ENCODE measurements around the gene PHTF1. TPM values are rescaled to one million over a fixed set of nuclear protein-coding genes. Genes with fewer than 3 reads are reported as not detected.

The PHTF1 gene
- polyA plus RNA-seq, 3 donors, result 6.7 to 12.2 (median 11.1) TPM

GRCh38 chr1:113659556-113659955 is 99.7 kb downstream of the PHTF1 start:
- DNase-seq, result no peak
- intact Hi-C loops (cut with micrococcal nuclease), result no loop called here
- H3K27me3 ChIP-seq (ENCODE audit: control insufficient read depth in 2 of 2, insufficient read depth in 2 of 2, low read length in 2 of 2), result no peaks in the 10 kb centered on the region
- H3K9me3 Mint-ChIP-seq, result no peaks in the 10 kb centered on the region
- H3K27ac Mint-ChIP-seq, result no peak overlapping the region
- WGBS (ENCODE audit: insufficient coverage), result 100% methylated on average over 2 of the region's 4 CpGs
- no peaks in the 10 kb centered on the region for H3K36me3 Mint-ChIP-seq
- H3K4me3 Mint-ChIP-seq, result no peak overlapping the region
- peak overlapping the region; percentile 6 for H2AFZ ChIP-seq (ENCODE audit: insufficient read depth, low read depth, low read length, poor library complexity, severe bottlenecking)
- no peak overlapping the region for H3K27ac ChIP-seq (ENCODE audit: low read depth in 1 of 2, low read length in 2 of 2)
- no peak overlapping the region for H3K4me3 ChIP-seq (replicated peaks in 1 of 3; ENCODE audit: low read depth in 2 of 3, low read length in 3 of 3)
- peaks cover 26 to 37% of the 10 kb centered on the region in 2 donors for H3K4me1 ChIP-seq (ENCODE audit: control insufficient read depth in 1 of 2, insufficient read depth in 2 of 2, low read length in 2 of 2)
- H3K9me3 ChIP-seq (replicated peaks in 1 of 2; ENCODE audit: control insufficient read depth in 1 of 2, insufficient read depth in 1 of 2, low read length in 2 of 2), result no peaks in the 10 kb centered on the region
- no peak overlapping the region for H3K9ac ChIP-seq (ENCODE audit: insufficient read depth, low read length, poor library complexity, severe bottlenecking)
- TF ChIP-seq, protein P1, sequence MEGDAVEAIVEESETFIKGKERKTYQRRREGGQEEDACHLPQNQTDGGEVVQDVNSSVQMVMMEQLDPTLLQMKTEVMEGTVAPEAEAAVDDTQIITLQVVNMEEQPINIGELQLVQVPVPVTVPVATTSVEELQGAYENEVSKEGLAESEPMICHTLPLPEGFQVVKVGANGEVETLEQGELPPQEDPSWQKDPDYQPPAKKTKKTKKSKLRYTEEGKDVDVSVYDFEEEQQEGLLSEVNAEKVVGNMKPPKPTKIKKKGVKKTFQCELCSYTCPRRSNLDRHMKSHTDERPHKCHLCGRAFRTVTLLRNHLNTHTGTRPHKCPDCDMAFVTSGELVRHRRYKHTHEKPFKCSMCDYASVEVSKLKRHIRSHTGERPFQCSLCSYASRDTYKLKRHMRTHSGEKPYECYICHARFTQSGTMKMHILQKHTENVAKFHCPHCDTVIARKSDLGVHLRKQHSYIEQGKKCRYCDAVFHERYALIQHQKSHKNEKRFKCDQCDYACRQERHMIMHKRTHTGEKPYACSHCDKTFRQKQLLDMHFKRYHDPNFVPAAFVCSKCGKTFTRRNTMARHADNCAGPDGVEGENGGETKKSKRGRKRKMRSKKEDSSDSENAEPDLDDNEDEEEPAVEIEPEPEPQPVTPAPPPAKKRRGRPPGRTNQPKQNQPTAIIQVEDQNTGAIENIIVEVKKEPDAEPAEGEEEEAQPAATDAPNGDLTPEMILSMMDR (IDR thresholded peaks at IDR 0.05), result no peak
- H3K27me3 Mint-ChIP-seq (ENCODE audit: low read depth in 3 of 3), result peaks cover 0 to 2% (median 0%) of the 10 kb centered on the region in 3 donors
- no peaks in the 10 kb centered on the region for H3K79me2 ChIP-seq (ENCODE audit: insufficient read depth, low read length)
- no peak overlapping the region for H3K4me2 ChIP-seq (replicated peaks; ENCODE audit: extremely low read depth, low read length, poor library complexity, severe bottlenecking)
- H4K20me1 ChIP-seq (ENCODE audit: insufficient read depth, low read length), result no peaks in the 10 kb centered on the region
- H3K36me3 ChIP-seq (replicated peaks in 1 of 2; ENCODE audit: control insufficient read depth in 1 of 2, insufficient read depth in 2 of 2, low read length in 2 of 2), result no peaks in the 10 kb centered on the region
- peaks cover 41% of the 10 kb centered on the region for H3K4me1 Mint-ChIP-seq

GRCh38 chr1:113659035-113659434 is 100.3 kb downstream of the PHTF1 start:
- peak overlapping the region; percentile 6 for H2AFZ ChIP-seq (ENCODE audit: insufficient read depth, low read depth, low read length, poor library complexity, severe bottlenecking)
- Mint-ChIP-seq H3K4me1 (peaks cover 36% of the 10 kb centered on the region), H3K4me3 (peak overlapping the region; percentile 13 to 32), H3K36me3 (no peaks in the 10 kb centered on the region), H3K27ac (peak overlapping the region in 1 of 7 donors; percentile 46), H3K27me3 (ENCODE audit: low read depth in 3 of 3) (peaks cover 0 to 2% (median 0%) of the 10 kb centered on the region in 3 donors), H3K9me3 (no peaks in the 10 kb centered on the region)
- H3K4me1 ChIP-seq (ENCODE audit: control insufficient read depth in 1 of 2, insufficient read depth in 2 of 2, low read length in 2 of 2), result peaks cover 20 to 32% of the 10 kb centered on the region in 2 donors
- TF ChIP-seq, protein P1 (IDR thresholded peaks at IDR 0.05), result no peak
- no peaks in the 10 kb centered on the region for H3K9me3 ChIP-seq (replicated peaks in 1 of 2; ENCODE audit: control insufficient read depth in 1 of 2, insufficient read depth in 1 of 2, low read length in 2 of 2)
- no peak overlapping the region for H3K27ac ChIP-seq (ENCODE audit: low read depth in 1 of 2, low read length in 2 of 2)
- DNase-seq, result no peak
- H3K9ac ChIP-seq (ENCODE audit: insufficient read depth, low read length, poor library complexity, severe bottlenecking), result no peak overlapping the region
- H4K20me1 ChIP-seq (ENCODE audit: insufficient read depth, low read length), result no peaks in the 10 kb centered on the region
- intact Hi-C loops (cut with micrococcal nuclease), result no loop called here
- no peak overlapping the region for H3K4me3 ChIP-seq (replicated peaks in 1 of 3; ENCODE audit: low read depth in 2 of 3, low read length in 3 of 3)
- no peaks in the 10 kb centered on the region for H3K79me2 ChIP-seq (ENCODE audit: insufficient read depth, low read length)
- H3K36me3 ChIP-seq (replicated peaks in 1 of 2; ENCODE audit: control insufficient read depth in 1 of 2, insufficient read depth in 2 of 2, low read length in 2 of 2), result no peaks in the 10 kb centered on the region
- no peaks in the 10 kb centered on the region for H3K27me3 ChIP-seq (ENCODE audit: control insufficient read depth in 2 of 2, insufficient read depth in 2 of 2, low read length in 2 of 2)
- 88% methylated on average over 4 of the region's 9 CpGs for WGBS (ENCODE audit: insufficient coverage)
- no peak overlapping the region for H3K4me2 ChIP-seq (replicated peaks; ENCODE audit: extremely low read depth, low read length, poor library complexity, severe bottlenecking)

All from CD14-positive monocyte (primary cell).